HG02840 (cell line): ENCODE measurements around the gene PHLDA2.
"Not testable (repeated sequence)": the region's sequence is repeated elsewhere in the genome, so short reads cannot be mapped to it uniquely, and the experiment has no call there.

ENCODE experiments used
- ATAC-seq: cut with Tn5 transposase; IDR thresholded peaks from one replicate; pipeline ENCODE4 v1.9.1; 2021; ENCODE audit warnings: mild to moderate bottlenecking, moderate library complexity, moderate number of reproducible peaks; ENCODE audit not compliant: unreplicated experiment, low FRiP score

The PHLDA2 gene

DNA sequence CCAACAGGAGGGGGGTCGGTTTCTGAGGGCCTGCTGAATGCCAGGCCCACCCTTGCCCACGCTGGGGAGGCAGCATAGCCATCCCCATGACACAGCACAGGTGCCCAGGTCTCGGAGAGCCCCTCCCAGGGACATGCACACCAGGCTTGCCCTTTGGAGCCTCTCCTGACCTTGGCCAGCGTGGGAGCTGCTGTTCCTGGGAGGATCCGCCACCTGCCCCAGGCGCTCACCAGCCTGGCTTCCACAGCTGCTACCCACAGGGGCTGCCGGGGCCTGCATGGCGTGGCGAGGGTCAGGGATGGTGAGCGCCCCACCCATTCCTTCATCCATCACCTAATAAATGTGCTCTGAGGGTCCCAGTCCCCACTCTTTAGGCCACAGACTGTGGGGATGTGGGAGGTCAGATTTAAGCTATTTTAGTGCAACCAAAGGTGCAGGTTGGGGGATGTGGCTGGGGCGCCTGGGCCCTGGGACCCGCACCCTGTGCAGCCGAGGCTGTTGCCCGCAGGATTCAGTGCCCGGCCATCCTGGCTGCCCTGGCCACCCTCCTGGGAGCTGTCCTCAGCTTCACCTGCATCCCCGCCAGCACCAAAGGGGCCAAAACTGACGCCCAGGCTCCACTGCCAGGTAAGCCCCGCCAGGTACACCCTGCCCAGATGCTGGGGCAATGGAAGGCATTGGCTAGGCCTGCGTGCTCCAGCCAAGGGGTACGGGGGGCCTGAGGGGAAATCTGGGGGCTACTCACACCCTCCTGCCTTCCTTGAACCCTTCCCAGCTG, 12.9 kb downstream of the PHLDA2 start:
- no peak for ATAC-seq

DNA sequence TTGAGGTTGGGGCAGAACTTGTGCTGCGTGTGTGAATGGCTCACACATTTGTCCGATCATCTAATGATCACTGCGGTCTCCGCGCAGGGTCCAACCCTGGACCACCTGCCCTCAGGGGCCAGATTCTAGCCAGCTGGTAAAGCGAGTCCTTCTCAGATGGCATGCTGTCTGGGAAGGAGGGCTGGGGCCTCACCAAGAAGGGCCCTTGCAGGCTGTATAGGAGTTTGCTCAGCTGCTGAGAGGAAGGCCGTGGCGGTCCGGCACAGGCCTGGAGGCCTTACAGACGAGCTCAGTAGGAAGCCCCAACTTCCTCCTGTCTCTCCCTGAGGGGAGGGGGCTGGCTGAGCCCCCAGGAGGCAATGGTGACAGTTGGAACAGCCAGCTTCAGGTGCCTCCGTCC, 13.7 kb downstream of the PHLDA2 start:
- no peak for ATAC-seq

DNA sequence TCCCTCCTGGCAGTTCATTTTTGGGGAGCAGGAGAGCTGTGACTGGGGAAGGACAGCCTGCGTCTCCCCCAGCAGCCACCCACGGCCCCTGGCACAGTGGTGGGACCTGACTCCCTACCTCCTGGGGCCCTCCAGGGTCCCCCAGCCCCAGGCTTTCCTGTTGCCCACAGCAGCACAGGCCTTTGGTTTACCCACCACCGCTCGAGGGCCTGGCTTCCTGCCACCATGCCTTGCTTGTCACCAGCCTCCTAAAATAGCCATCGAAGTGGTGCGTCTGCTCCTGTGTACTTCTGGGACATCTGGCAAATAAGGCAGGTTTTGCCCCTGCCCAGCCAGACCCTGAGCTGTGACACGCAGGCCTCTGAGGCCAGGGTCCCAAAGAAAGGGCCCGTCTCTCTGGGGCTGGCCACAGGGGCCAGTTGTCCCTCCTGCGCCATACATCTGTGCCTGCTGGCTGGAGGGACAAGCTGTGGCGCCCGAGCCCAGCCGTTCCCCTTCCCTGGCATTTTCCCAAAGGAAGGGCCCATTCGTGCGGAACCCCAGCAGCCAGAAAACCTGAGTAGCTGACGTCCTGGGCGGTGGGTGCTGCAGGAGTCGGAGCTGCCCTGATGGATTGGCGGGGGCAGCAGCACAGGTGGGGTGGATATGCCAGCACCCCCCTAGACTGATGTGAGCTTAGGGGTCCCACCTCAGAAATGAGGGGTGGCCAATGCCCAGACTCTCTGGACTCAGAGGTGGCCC, 14.6 kb downstream of the PHLDA2 start:
- no peak for ATAC-seq

DNA sequence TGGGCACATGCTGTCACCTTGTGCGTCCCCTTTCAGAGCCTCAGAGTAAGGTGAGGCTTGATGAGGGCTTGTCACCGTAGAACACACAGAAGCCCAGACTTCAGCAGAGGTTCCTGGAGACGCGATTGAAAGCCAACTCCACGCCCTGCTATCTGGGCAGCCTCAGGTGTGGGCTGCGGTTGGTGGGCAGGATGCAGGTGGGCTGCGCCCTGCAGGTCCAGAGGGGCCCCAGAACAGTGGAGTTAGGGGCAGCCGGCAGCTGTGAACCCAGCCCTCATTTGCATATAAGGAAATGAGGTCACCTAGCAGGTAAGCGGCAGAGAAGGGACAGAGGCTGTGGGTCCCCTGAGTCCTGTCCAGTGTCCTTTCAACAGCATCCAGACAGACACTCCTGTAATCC, 15.4 kb downstream of the PHLDA2 start:
- ATAC-seq, result no peak

DNA sequence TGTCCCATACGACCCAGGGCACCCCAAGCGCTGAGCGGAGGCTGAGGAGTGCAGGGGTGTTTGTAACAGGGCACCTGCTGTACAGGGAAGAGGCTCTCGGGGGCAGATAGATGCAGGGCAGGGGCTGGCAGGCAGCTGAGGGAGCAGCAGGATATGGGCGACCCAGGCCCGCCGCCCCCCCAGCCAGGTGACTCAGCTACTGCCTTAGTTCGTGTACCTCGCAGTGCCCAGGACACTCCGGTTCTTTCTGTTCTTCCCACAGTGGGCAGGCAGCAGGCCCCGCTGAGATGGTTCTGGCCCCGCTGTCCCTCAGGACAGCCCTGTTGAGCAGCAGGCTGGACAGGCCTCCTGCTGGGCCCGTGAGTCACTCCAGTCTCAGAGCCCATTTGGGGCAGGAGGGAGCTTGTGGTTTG, 16.2 kb downstream of the PHLDA2 start:
- no peak for ATAC-seq

DNA sequence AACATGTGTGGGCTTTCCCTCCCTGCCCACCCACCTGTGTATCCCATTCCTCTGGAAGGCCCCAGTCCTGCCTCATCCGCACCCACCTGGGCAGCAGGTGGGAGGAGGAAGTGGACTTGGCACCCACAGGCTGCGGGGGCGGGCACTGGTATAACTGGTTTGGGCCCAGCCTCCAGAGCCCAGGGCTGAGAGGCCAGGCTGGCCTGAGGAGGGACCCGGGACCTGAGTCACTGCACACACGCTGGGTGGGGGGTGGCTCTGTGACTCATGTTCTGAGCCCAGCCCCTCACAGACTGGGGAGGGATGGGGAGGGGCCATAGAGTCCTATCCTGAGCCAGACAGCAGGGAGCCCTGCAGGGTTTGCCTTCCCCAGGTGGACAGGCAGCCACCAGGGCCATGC, 16.7 kb downstream of the PHLDA2 start:
- no peak for ATAC-seq

DNA sequence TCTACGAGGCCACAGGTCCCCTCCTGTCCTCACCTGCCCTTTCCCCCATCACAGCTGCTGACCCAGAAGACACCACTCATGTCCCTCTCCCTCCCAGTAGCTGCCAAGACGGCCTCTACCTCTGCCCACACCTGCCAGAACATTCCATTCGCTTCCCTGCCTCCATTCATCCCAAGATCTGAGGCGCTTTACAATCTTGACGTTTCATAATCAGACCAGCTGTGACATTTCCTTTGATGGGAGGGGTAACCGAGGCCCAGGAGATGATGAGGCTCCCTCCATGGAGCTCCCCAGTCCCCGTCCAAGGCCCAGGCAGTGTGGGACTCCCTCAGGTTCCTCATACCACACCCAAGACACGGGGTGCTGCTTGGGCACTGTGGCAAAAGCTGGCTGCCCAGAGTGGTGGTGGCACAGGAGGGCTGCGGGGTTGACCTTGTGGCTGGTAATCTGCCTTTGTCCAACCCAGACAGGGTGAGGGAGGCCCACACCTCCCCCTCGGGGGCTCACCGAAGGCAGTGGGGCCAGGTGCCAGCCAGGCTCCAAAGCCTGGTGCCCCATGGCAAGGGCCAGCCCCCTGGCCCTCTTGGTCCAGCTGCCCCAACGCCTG, 17.3 kb downstream of the PHLDA2 start:
- no peak for ATAC-seq

DNA sequence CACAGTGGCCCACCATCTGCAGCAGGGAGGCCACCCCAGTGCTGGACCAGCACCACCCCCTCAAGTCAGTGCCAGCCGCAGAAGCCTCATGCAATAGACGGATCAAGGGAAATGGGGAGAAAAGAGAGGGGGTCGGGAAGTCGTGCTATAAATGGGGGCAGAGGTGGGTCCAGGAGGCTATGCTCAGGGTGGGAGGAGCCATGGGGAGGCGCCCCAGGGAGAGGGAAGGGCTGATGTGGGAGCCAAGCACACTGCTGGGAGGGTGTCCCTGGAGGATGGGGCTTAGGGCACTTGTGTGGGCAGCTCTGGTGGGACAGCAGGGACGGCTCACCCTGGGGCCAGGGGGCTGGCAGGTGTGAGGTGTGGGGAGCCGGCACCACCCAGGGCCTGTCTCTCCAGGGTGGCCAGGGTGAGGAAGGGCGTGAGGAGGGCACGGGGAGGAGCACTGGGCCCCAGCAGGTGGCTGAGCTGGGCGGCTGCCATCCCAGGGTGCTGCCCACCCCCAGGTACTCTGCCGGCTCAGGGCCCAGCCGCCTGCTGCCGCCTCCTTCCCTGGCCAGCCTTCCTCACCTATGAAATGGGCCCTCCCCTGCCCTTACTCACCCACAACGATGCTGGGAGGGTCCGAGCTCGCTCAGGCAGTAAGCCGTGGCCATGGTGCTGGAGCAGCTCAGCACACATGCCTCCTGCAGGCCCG, 18.0 kb downstream of the PHLDA2 start:
- no peak for ATAC-seq

DNA sequence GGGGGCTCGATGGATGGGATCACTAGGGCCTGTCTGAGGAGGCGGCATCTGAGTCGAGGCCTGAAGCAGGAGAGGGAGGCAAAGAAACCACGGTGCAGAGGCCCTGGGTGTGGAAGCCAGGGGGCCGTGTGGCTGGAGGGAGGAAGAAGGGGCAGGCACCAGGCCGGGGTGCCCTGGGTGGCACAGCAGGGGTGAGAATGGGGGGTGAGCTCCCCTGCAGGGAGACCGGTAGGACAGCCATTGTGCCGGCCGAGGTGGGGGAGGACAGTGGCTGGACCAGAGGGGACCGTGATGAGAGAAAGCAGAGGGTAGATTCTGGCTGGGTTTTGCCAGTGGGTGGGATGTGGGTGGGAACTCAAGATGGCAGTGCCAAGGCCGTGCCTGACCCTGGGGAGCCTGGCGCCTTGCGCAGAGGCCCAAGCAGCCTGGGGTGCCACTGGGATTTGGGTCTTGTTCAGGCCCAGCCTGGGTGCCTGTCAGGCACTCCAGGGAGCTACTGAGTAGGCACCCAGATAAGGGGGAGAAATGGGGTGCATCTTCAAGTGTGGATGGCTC, 18.7 kb downstream of the PHLDA2 start:
- no peak for ATAC-seq

DNA sequence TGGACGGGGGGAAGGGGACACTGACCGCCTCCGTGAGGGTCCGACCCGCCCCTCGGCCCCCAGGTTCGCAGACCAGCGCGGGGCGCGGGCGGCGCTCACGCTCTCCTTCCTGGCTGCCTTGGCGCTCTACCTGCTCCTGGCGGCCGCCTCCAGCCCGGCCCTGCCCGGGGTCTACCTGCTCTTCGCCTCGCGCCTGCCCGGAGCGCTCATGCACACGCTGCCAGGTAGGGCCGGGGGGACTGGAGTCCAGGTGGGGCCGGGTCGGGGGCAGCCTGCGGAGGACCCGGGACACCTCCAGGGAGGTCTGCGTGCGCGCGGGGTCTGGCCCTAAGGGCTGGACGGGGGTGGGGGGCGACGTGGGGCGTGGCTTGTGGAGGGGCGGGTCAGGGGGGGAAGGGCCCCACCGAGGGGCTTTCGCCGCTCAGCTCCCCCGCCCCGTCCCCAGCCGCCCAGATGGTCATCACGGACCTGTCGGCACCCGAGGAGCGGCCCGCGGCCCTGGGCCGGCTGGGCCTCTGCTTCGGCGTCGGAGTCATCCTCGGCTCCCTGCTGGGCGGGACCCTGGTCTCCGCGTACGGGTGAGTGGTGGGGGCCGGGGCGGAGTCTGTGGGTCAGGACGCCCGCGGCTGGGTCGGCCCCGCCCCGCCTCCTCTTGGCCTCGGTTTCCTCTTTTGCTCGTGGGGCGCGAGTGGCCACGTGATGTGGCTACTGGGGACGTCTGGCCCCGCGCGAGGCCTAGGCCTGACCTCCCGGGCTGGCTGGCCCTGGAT, 19.9 kb downstream of the PHLDA2 start:
- no peak for ATAC-seq

DNA sequence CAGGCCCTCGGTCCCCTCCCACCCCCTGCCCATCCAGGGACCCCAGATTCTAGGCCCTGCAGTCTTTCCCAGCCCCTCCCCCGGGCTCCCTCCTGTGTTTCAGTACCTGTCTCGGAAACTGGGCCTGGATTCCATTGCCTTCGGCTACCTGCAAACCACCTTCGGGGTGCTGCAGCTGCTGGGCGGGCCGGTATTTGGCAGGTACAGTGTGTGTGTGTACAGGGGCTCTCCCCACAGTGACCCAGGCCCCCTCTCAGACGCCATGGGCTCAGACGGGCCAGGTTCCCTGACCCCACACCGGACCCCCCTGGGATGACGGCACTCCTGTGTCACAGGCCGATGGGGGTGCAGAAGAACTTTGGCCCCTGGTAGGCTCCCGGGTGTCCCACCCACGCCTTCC, 21.1 kb downstream of the PHLDA2 start:
- no peak for ATAC-seq

DNA sequence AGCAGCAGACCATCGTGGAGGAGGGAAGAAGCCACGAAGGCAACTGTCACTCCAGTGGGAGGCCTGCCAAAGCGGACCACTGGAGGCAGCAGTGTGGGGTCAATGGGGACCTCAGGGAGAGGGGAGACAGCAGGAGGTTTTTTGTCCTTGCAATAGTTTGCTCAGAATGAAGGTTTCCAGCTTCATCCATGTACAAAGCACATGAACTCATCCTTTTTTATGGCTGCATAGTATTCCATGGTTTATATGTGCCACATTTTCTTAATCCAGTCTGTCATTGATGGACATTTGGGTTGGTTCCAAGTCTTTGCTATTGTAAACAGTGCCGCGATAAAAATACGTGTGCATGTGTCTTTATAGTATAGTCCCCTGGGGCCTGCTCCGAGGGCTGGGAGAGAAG, 23.9 kb downstream of the PHLDA2 start:
- not testable (repeated sequence) for ATAC-seq

DNA sequence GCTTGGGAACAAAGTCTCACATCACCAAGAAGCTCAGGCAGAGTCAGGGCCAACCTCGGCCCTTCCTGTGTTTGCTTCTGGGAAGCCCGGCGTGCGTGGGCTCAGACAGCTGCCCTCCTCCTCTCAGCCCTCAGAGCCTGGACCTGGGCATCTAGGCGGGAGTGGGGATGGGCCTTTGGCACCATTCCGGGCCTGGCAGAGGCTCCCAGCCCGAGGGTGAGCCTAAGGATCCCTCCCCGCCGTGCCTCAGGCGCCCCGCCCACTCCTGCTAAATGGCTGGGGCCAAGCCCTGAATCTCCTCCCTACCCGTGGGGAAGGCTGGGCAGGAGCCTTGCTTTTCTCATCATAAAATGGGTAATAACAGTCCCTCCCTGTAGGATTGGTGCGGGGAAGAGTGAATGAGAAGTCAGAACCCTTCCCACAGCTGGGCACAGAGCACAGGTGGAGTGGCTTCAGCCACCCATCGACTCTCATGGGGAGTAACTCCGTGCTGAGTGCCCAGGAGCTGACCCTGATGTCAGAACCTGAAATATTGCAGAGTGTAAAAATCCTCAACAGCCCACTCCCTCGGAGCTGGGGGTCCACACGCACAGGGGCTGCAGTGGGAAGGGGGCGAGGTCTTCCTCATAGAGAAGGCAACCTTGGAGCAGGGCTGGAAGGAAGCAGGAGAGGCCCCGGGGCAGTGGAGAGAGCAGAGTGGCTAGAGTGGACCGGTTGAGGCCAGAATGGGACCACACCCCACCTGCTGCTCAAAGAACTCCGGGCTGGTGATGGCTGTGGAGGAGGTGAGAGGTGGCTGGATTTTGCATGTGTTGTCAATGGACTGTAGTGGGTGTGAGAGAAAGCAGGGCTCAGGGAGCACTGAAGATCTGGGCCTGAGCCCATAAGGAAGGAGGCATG, 24.8 kb downstream of the PHLDA2 start:
- no peak for ATAC-seq

DNA sequence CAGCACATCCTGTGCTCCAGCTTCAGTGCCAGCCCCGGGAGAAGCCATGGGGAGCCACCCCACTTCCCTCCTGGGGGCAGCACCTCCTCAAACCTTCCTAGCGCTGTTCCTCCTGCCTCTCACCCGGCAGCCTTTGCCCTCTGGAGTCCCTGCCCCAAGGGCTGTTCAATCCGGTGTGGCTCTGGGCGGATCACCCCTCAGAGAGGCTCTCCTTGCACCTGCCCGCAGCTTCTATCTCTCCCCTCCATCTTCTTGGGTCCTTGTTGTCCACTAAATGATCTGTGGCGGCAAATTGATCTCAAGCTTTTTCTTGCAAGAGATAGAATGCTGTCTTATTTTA, 25.6 kb downstream of the PHLDA2 start:
- no peak for ATAC-seq

DNA sequence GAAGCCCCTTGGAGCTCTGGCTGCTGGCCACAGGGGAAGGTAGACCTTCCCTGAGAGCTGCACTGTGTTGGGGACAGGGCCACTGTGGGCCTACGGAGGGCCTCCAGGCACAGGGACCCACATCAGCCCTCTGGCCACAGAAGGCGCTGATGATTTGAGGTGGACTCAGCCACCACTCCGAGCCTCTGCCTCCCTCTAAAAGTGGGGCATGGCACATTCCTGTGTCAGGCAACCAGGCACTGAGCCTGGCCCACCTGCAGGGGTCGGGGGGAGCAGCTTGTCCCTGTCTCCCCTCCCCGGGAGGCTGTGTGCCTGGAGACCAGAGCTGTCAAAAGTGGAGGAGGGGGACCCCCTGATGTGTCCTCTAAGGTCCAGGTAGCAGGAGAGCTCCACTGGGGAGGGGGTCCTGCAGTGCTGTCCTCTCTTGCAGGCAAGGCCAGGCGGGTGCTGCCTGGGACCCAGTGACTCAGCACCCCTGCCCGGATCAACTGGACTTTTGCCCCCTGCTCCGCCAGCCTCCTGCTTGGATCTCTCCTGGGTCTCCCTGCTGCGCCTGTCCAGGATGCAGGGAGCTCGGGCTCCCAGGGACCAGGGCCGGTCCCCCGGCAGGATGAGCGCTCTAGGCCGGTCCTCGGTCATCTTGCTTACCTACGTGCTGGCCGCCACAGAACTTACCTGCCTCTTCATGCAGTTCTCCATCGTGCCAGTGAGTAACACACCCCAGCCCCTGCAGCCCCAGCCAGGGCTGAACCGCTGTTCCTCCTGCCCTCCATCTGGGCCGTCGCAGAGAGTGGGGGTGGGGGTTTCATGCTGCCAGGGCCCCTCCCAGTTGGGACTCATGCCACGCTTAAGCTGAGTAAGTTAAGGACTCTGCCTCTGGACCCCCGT, 26.2 kb downstream of the PHLDA2 start:
- ATAC-seq, result no peak

DNA sequence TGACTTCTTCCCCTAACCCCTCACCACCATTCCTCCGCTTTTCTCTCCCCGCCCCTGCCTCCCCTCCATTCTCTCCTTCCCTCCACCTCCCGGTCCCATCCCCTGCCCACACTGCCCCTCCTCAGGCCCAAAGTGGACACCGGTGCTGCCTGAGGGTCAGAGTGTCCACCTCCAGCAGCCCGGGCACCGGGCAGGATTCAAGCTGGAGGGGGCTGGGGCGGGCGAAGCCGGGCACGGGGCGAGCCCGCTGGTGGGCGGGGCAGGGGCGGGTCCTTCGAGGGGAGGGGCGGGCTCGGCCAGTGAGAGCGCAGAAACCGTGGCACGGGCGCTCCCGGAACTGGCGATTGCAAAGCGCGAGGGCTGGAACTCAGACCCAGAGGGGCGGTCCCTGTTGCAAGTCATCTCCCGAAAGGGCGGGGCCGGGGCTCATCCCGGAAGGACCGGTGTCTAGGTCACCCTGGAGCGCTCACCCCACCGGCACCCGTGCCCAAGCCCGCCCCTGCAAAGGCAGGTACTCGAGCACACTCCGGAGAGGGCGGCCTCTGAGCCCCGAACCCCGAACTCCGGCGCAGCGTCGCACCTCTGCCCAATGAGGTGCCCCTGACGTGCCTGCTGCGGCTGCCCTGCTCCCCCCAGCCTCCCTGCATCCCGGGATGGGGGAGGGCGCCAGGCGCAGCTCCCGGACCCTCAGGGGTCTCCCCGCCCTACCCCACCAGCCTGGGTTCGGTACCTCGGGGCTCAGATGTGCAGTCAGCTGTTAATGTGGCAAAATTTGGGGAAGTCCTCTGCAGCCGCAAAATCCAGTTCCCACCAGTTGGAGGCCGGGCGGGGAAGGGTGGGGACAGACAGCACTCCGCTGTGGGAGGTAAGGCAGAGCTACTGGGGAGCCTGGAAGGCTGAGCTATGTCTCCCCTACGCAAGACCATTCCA, 27.1 kb downstream of the PHLDA2 start:
- ATAC-seq, result peak; percentile 95

DNA sequence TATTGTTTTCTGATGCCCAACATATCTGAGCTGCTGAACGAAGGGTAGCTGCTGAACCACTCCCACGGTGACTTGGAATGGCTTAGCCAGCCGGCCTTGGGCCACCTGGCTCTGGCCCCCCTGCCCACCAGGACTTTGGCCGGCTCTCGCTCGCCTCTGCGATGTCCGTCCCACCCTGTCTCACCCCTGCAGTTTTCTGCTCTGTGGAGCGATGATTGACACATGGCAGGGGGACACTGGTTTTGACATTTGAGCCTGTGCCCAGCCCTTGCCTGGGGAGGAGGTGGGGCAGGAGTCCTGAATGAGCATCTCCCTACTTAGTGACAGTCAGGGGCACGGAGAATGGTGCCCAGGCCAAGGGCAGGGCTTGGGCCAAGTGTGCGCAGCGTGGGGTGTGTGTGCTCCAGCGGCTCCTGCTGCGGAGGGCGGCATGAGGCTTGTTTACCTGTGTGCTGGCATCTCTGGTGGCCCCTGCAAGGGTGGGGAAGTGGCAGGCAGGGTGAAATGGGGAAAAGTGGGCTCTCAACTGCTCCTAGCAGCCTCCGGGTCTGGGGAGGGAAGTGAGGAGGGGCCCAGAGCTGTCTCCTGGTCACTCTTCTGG, 27.9 kb downstream of the PHLDA2 start:
- no peak for ATAC-seq
